Measurements from ENCODE around the gene NOP9.

DNA sequence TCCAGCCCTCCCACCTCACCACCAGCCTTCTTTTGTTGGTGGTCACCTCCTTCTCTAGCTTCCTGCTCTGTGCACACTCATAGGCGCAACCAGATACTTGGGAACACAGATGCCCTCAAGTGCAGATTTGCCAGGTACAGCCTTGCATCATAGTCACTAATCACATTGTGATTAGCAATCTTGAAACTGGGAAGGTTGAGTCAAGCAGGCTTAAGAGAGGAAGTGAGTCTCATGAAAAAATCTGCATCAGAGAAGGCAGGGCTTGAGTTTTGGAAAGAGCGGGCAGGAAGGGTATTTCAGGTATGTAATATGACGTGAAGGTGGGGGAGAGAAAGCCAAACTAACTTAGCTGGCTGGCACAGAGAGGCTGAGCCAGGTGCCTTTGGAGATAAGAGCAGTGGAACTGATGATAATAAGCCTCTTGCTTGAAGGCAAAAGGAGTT is 25.5 kb upstream of the NOP9 start:
- TF ChIP-seq, protein P1, sequence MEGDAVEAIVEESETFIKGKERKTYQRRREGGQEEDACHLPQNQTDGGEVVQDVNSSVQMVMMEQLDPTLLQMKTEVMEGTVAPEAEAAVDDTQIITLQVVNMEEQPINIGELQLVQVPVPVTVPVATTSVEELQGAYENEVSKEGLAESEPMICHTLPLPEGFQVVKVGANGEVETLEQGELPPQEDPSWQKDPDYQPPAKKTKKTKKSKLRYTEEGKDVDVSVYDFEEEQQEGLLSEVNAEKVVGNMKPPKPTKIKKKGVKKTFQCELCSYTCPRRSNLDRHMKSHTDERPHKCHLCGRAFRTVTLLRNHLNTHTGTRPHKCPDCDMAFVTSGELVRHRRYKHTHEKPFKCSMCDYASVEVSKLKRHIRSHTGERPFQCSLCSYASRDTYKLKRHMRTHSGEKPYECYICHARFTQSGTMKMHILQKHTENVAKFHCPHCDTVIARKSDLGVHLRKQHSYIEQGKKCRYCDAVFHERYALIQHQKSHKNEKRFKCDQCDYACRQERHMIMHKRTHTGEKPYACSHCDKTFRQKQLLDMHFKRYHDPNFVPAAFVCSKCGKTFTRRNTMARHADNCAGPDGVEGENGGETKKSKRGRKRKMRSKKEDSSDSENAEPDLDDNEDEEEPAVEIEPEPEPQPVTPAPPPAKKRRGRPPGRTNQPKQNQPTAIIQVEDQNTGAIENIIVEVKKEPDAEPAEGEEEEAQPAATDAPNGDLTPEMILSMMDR (IDR thresholded peaks at IDR 0.05): no peak
- no peak for TF ChIP-seq POLR2A (IDR thresholded peaks at IDR 0.05)
- peak in 1 of 2 donors; percentile 26 for TF ChIP-seq EP300 (IDR thresholded peaks at IDR 0.05)
